ENCODE measurements around the gene SLCO4A1.

The SLCO4A1 gene

GRCh38 chr20:62607366-62608217 lies 34.7 kb upstream of the SLCO4A1 start:
- FAIRE-seq, result no peak
- TF ChIP-seq CTCF (IDR thresholded peaks at IDR 0.05; ENCODE audit: insufficient read depth, missing control alignments), result no peak
- no peak for DNase-seq (ENCODE audit: insufficient read length, low spot score)

GRCh38 chr20:62608218-62608565 lies 34.1 kb upstream of the SLCO4A1 start:
- DNase-seq (ENCODE audit: insufficient read length, low spot score), result no peak
- no peak for FAIRE-seq
- no peak for TF ChIP-seq CTCF (IDR thresholded peaks at IDR 0.05; ENCODE audit: insufficient read depth, missing control alignments)

GRCh38 chr20:62609279-62609720 lies 33.0 kb upstream of the SLCO4A1 start:
- DNase-seq (ENCODE audit: insufficient read length, low spot score) (no peak), FAIRE-seq (no peak)
- TF ChIP-seq CTCF (IDR thresholded peaks at IDR 0.05; ENCODE audit: insufficient read depth, missing control alignments), result no peak

- FAIRE-seq (no peak), DNase-seq (ENCODE audit: insufficient read length, low spot score) (no peak)
- no peak for TF ChIP-seq CTCF (IDR thresholded peaks at IDR 0.05; ENCODE audit: insufficient read depth, missing control alignments)
These were observed 32.2 kb upstream of the SLCO4A1 start for GRCh38 chr20:62609811-62610757.

GRCh38 chr20:62611012-62611411 lies 31.3 kb upstream of the SLCO4A1 start:
- no peak for TF ChIP-seq CTCF (IDR thresholded peaks at IDR 0.05; ENCODE audit: insufficient read depth, missing control alignments)
- DNase-seq (ENCODE audit: insufficient read length, low spot score), result no peak
- no peak for FAIRE-seq

GRCh38 chr20:62611819-62612218 lies 30.5 kb upstream of the SLCO4A1 start:
- TF ChIP-seq CTCF (IDR thresholded peaks at IDR 0.05; ENCODE audit: insufficient read depth, missing control alignments), result no peak
- no peak for DNase-seq (ENCODE audit: insufficient read length, low spot score)
- FAIRE-seq, result no peak

Measured in D721Med (cell line).